ENCODE results near the gene RPS6KB2. TPM values are rescaled to one million over a fixed set of nuclear protein-coding genes. Genes with fewer than 3 reads are reported as not detected.

Gene RPS6KB2
- total and polyA plus RNA-seq, 10 of the 15 experiments (the other 5 are each of a cell fraction or from before 2014, with no cell fraction given), result 0.39 to 101 (median 58.4) TPM

GRCh38 chr11:67482827-67483798 lies 54.8 kb downstream of the RPS6KB2 start, which contains the start of gene AIP (continued):
- no peak for TF ChIP-seq EP300 (IDR thresholded peaks at IDR 0.05; ENCODE audit: borderline replicate concordance in 1 of 2, control insufficient read depth in 1 of 2, low read depth in 2 of 2, low read length in 2 of 2)
- no peak for TF ChIP-seq MEF2A (IDR thresholded peaks at IDR 0.05; ENCODE audit: insufficient read depth, low read depth, low read length)
- TF ChIP-seq POU2F2 (IDR thresholded peaks at IDR 0.05; ENCODE audit: borderline replicate concordance, low read depth, low read length), result peak; percentile 27; the same call in 1 of the 3 replicates
- TF ChIP-seq BMI1 (IDR thresholded peaks at IDR 0.05; ENCODE audit: borderline replicate concordance), result no peak
- TF ChIP-seq, protein P1, sequence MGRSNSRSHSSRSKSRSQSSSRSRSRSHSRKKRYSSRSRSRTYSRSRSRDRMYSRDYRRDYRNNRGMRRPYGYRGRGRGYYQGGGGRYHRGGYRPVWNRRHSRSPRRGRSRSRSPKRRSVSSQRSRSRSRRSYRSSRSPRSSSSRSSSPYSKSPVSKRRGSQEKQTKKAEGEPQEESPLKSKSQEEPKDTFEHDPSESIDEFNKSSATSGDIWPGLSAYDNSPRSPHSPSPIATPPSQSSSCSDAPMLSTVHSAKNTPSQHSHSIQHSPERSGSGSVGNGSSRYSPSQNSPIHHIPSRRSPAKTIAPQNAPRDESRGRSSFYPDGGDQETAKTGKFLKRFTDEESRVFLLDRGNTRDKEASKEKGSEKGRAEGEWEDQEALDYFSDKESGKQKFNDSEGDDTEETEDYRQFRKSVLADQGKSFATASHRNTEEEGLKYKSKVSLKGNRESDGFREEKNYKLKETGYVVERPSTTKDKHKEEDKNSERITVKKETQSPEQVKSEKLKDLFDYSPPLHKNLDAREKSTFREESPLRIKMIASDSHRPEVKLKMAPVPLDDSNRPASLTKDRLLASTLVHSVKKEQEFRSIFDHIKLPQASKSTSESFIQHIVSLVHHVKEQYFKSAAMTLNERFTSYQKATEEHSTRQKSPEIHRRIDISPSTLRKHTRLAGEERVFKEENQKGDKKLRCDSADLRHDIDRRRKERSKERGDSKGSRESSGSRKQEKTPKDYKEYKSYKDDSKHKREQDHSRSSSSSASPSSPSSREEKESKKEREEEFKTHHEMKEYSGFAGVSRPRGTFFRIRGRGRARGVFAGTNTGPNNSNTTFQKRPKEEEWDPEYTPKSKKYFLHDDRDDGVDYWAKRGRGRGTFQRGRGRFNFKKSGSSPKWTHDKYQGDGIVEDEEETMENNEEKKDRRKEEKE (IDR thresholded peaks at IDR 0.05), result no peak
- no peak for TF ChIP-seq ZBTB4 (CRISPR knock-in tag; IDR thresholded peaks at IDR 0.05)
- TF ChIP-seq ATF7 (IDR thresholded peaks at IDR 0.05; ENCODE audit: low read depth), result no peak
- TF ChIP-seq, protein P2, sequence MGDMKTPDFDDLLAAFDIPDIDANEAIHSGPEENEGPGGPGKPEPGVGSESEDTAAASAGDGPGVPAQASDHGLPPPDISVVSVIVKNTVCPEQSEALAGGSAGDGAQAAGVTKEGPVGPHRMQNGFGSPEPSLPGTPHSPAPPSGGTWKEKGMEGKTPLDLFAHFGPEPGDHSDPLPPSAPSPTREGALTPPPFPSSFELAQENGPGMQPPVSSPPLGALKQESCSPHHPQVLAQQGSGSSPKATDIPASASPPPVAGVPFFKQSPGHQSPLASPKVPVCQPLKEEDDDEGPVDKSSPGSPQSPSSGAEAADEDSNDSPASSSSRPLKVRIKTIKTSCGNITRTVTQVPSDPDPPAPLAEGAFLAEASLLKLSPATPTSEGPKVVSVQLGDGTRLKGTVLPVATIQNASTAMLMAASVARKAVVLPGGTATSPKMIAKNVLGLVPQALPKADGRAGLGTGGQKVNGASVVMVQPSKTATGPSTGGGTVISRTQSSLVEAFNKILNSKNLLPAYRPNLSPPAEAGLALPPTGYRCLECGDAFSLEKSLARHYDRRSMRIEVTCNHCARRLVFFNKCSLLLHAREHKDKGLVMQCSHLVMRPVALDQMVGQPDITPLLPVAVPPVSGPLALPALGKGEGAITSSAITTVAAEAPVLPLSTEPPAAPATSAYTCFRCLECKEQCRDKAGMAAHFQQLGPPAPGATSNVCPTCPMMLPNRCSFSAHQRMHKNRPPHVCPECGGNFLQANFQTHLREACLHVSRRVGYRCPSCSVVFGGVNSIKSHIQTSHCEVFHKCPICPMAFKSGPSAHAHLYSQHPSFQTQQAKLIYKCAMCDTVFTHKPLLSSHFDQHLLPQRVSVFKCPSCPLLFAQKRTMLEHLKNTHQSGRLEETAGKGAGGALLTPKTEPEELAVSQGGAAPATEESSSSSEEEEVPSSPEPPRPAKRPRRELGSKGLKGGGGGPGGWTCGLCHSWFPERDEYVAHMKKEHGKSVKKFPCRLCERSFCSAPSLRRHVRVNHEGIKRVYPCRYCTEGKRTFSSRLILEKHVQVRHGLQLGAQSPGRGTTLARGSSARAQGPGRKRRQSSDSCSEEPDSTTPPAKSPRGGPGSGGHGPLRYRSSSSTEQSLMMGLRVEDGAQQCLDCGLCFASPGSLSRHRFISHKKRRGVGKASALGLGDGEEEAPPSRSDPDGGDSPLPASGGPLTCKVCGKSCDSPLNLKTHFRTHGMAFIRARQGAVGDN (IDR thresholded peaks at IDR 0.05), result peak; percentile 99
- peak; percentile 90 for TF ChIP-seq SP1 (IDR thresholded peaks at IDR 0.05; ENCODE audit: low read depth, low read length)
- peak; percentile 70; the same call in 1 of the 2 replicates for TF ChIP-seq STAT1 (conservative IDR thresholded peaks at IDR 0.05)
- TF ChIP-seq PAX8 (IDR thresholded peaks at IDR 0.05), result no peak
- TF ChIP-seq, protein P3, sequence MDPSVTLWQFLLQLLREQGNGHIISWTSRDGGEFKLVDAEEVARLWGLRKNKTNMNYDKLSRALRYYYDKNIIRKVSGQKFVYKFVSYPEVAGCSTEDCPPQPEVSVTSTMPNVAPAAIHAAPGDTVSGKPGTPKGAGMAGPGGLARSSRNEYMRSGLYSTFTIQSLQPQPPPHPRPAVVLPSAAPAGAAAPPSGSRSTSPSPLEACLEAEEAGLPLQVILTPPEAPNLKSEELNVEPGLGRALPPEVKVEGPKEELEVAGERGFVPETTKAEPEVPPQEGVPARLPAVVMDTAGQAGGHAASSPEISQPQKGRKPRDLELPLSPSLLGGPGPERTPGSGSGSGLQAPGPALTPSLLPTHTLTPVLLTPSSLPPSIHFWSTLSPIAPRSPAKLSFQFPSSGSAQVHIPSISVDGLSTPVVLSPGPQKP (IDR thresholded peaks at IDR 0.05; ENCODE audit: low read depth, low read length), result peak; percentile 73
- TF ChIP-seq, protein P4, sequence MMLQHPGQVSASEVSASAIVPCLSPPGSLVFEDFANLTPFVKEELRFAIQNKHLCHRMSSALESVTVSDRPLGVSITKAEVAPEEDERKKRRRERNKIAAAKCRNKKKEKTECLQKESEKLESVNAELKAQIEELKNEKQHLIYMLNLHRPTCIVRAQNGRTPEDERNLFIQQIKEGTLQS (IDR thresholded peaks at IDR 0.05; ENCODE audit: borderline replicate concordance, extremely low read depth, low read depth, low read length), result 0 out of 2 replicates have a peak, but pooled peaks have one; percentile 23
- TF ChIP-seq BACH1 (IDR thresholded peaks at IDR 0.05; ENCODE audit: borderline replicate concordance), result no peak
- peak; percentile 65 for TF ChIP-seq SIX5 (IDR thresholded peaks at IDR 0.05; ENCODE audit: low read depth, low read length, severe bottlenecking)
- TF ChIP-seq ZBED1 (IDR thresholded peaks at IDR 0.05; ENCODE audit: borderline replicate concordance), result no peak
